ENCODE results near the gene CSF3.

GRCh38 chr17:40058186-40058784, 43.0 kb downstream of the CSF3 start:
- TF ChIP-seq REST (IDR thresholded peaks at IDR 0.05; ENCODE audit: low read depth) (no peak), EP300 (IDR thresholded peaks at IDR 0.05; ENCODE audit: borderline replicate concordance) (no peak), CEBPB (IDR thresholded peaks at IDR 0.05) (no peak), MAX (IDR thresholded peaks at IDR 0.05) (no peak), TAF1 (IDR thresholded peaks at IDR 0.05; ENCODE audit: low read depth) (no peak), RAD21 (IDR thresholded peaks at IDR 0.05; ENCODE audit: low read depth) (no peak), YY1 (IDR thresholded peaks at IDR 0.05; ENCODE audit: low read depth) (no peak), TEAD4 (IDR thresholded peaks at IDR 0.05) (no peak), ZBTB7A (IDR thresholded peaks at IDR 0.05; ENCODE audit: low read depth) (no peak), CREB1 (IDR thresholded peaks at IDR 0.05; ENCODE audit: low read depth) (no peak), FOXM1 (IDR thresholded peaks at IDR 0.05; ENCODE audit: borderline replicate concordance, low read depth) (no peak)

Measured in Ishikawa (cell line).